OCI-LY7 (cell line): ENCODE data around the gene PMS2.
"Not testable (repeated sequence)": the region's sequence is repeated elsewhere in the genome, so short reads cannot be mapped to it uniquely, and the experiment has no call there.

Experiments
- EZH2phosphoT487 ChIP-seq: fragments of 200-600 bp; sonication (generic); IDR thresholded peaks from 2 replicates; pipeline ENCODE4 v1.6.1; 2018; ENCODE audit warnings: low read depth, borderline replicate concordance, mild to moderate bottlenecking, mixed run types, antibody characterized with exemption, low read length, moderate library complexity, mixed read lengths
- TF ChIP-seq, protein P1 (sequence below): fragments of 200-600 bp; sonication (generic); conservative IDR thresholded peaks from 2 replicates; pipeline ENCODE4 v1.5.1; 2014; ENCODE audit warnings: mild to moderate bottlenecking, antibody characterized with exemption, low read length, moderate library complexity, mixed read lengths

DNA sequence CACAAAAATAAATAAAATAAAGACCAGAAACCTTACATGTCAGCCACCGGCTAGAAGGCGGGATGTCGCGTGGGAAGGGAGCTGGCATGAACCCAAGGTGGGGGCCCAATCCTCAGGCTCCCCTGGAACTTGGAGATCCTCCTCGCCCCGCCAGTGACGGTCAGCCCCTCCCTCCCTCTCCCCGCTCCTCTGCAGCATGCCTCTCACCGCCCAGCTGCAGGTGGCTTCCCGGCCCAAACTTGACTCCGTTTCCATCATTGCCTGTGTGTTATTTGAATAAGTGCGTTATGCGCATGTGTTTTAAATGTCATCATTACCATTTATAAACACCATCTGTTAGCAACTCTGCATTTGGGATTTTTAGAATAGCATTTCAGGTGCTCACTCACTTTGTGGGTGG is 45.6 kb downstream of the PMS2 start:
- TF ChIP-seq, protein P1, sequence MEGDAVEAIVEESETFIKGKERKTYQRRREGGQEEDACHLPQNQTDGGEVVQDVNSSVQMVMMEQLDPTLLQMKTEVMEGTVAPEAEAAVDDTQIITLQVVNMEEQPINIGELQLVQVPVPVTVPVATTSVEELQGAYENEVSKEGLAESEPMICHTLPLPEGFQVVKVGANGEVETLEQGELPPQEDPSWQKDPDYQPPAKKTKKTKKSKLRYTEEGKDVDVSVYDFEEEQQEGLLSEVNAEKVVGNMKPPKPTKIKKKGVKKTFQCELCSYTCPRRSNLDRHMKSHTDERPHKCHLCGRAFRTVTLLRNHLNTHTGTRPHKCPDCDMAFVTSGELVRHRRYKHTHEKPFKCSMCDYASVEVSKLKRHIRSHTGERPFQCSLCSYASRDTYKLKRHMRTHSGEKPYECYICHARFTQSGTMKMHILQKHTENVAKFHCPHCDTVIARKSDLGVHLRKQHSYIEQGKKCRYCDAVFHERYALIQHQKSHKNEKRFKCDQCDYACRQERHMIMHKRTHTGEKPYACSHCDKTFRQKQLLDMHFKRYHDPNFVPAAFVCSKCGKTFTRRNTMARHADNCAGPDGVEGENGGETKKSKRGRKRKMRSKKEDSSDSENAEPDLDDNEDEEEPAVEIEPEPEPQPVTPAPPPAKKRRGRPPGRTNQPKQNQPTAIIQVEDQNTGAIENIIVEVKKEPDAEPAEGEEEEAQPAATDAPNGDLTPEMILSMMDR = not testable (repeated sequence)
- TF ChIP-seq EZH2phosphoT487 = not testable (repeated sequence)
